SK-N-SH (cell line): ENCODE data around the gene ACOT9.
"Not testable (repeated sequence)": the region's sequence is repeated elsewhere in the genome, so short reads cannot be mapped to it uniquely, and the experiment has no call there.

Experiments
- CTCF ChIP-seq: fragments of 200-600 bp; sonication (generic); IDR thresholded peaks from 2 replicates; pipeline ENCODE4 v1.6.1; 2017; ENCODE audit warnings: antibody characterized with exemption, mild to moderate bottlenecking, moderate library complexity
- EP300 ChIP-seq, 2 experiments: IDR thresholded peaks; 2 replicates each; pipeline versions ENCODE4 v1.4.0 to v1.6.1; 2012; ENCODE audit warnings: borderline replicate concordance in 1 of 2, low read depth in 1 of 2, low read length in 1 of 2
- EZH2phosphoT487 ChIP-seq: fragments of 200-600 bp; sonication (generic); IDR thresholded peaks from 2 replicates; pipeline ENCODE4 v1.6.1; 2017; ENCODE audit warnings: low read depth, mixed run types, mild to moderate bottlenecking, antibody characterized with exemption, moderate library complexity, borderline replicate concordance
- MEF2A ChIP-seq: IDR thresholded peaks from 2 replicates; pipeline ENCODE4 v1.4.0; 2012; ENCODE audit warnings: low read depth, borderline replicate concordance
- RFX5 ChIP-seq: IDR thresholded peaks from 2 replicates; pipeline ENCODE4 v1.6.1; 2012; ENCODE audit warnings: mild to moderate bottlenecking, improper control_type of control experiment, low read length
- USF2 ChIP-seq: fragments of 150-350 bp; IDR thresholded peaks from 2 replicates; pipeline ENCODE4 v1.6.1; 2017; ENCODE audit warnings: antibody characterized with exemption, low read length, low read depth, borderline replicate concordance

- TF ChIP-seq CTCF; MEF2A; RFX5; EP300 (IDR thresholded peaks at IDR 0.05; ENCODE audit: borderline replicate concordance in 1 of 2, low read depth in 1 of 2, low read length in 1 of 2); USF2; EZH2phosphoT487: not testable (repeated sequence)
Observed at GRCh38 chrX:23771086-23771485, 28.0 kb upstream of the ACOT9 start.
